Measurements from ENCODE around the gene RRP9. TPM values are rescaled to one million over a fixed set of nuclear protein-coding genes. Genes with fewer than 3 reads are reported as not detected.
"Not testable (repeated sequence)": the region's sequence is repeated elsewhere in the genome, so short reads cannot be mapped to it uniquely, and the experiment has no call there.

The RRP9 gene
- total and polyA plus RNA-seq, 4 donors = 8.2 to 47.6 (median 33.5) TPM

DNA sequence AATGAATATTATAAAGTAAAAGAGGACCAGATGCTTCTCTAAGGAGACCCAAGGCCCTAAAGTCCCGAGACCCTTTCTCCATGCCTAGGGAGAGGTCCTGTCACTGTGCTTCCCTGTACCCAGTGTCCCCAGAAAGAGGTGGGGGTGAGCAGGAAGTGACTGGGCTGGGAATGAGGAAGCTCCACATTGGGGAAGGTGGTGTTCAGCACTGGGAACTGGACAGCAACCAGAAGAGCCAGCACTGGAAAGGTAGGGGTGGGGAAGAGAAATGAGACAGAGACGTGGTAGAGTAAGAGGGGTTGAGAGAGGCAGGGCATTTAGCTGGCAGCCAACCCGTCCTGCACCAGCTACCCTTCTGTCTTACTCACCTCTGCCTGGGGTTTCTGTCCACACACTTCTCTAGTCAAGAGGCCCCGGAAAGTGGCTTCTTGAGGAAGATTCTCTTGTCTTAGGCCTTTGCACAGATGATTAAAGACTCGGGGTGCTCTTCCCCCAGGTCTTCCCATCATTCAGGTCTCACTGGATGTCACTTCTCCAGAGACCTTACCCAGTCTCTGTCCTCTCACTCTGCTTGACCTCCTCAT lies 12.2 kb downstream of the RRP9 start:
- H3K36me3 ChIP-seq (ENCODE audit: control insufficient read depth in 4 of 4, insufficient read depth in 4 of 4, low read length in 4 of 4) = peaks cover 5 to 29% (median 8%) of the 10 kb centered on the region in 4 donors
- no peaks in the 10 kb centered on the region for H3K27me3 ChIP-seq (ENCODE audit: control insufficient read depth in 3 of 3, insufficient read depth in 3 of 3, low read length in 2 of 3)
- H3K27ac ChIP-seq (ENCODE audit: low read depth in 1 of 2, low read length in 1 of 2) = no peak overlapping the region
- TF ChIP-seq, protein P1, sequence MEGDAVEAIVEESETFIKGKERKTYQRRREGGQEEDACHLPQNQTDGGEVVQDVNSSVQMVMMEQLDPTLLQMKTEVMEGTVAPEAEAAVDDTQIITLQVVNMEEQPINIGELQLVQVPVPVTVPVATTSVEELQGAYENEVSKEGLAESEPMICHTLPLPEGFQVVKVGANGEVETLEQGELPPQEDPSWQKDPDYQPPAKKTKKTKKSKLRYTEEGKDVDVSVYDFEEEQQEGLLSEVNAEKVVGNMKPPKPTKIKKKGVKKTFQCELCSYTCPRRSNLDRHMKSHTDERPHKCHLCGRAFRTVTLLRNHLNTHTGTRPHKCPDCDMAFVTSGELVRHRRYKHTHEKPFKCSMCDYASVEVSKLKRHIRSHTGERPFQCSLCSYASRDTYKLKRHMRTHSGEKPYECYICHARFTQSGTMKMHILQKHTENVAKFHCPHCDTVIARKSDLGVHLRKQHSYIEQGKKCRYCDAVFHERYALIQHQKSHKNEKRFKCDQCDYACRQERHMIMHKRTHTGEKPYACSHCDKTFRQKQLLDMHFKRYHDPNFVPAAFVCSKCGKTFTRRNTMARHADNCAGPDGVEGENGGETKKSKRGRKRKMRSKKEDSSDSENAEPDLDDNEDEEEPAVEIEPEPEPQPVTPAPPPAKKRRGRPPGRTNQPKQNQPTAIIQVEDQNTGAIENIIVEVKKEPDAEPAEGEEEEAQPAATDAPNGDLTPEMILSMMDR (IDR thresholded peaks at IDR 0.05; ENCODE audit: control extremely low read depth, extremely low read depth) = no peak
- no peak for ATAC-seq (ENCODE audit: insufficient read depth, low FRiP score)
- H3K9me3 ChIP-seq (ENCODE audit: control insufficient read depth in 4 of 4, insufficient read depth in 3 of 4, low read length in 3 of 4) = no peaks in the 10 kb centered on the region
- 78 to 79% methylated on average over 5 of the region's 5 CpGs for WGBS, 2 donors
- no peak overlapping the region for H3K9ac ChIP-seq (ENCODE audit: insufficient read depth in 1 of 2, low read length in 2 of 2)
- no peak for DNase-seq
- H3K4me1 ChIP-seq (ENCODE audit: control insufficient read depth in 5 of 5, insufficient read depth in 5 of 5, low read length in 5 of 5) = no peaks in the 10 kb centered on the region
- H3K4me3 ChIP-seq = no peak overlapping the region

GRCh38 chr3:51928981-51929380 lies 12.7 kb downstream of the RRP9 start:
- not testable (repeated sequence) for H3K27me3 ChIP-seq (ENCODE audit: control insufficient read depth in 3 of 3, insufficient read depth in 3 of 3, low read length in 2 of 3); H3K27ac ChIP-seq (ENCODE audit: low read depth in 1 of 2, low read length in 1 of 2); H3K4me3 ChIP-seq; H3K4me1 ChIP-seq (ENCODE audit: control insufficient read depth in 5 of 5, insufficient read depth in 5 of 5, low read length in 5 of 5); H3K9me3 ChIP-seq (ENCODE audit: control insufficient read depth in 4 of 4, insufficient read depth in 3 of 4, low read length in 3 of 4); ATAC-seq (ENCODE audit: insufficient read depth, low FRiP score); DNase-seq; H3K9ac ChIP-seq (ENCODE audit: insufficient read depth in 1 of 2, low read length in 2 of 2)
- peaks cover 3 to 23% (median 5%) of the 10 kb centered on the region in 4 donors for H3K36me3 ChIP-seq (ENCODE audit: control insufficient read depth in 4 of 4, insufficient read depth in 4 of 4, low read length in 4 of 4)
- 88 to 93% methylated on average over 3 of the region's 3 CpGs for WGBS, 2 donors

DNA sequence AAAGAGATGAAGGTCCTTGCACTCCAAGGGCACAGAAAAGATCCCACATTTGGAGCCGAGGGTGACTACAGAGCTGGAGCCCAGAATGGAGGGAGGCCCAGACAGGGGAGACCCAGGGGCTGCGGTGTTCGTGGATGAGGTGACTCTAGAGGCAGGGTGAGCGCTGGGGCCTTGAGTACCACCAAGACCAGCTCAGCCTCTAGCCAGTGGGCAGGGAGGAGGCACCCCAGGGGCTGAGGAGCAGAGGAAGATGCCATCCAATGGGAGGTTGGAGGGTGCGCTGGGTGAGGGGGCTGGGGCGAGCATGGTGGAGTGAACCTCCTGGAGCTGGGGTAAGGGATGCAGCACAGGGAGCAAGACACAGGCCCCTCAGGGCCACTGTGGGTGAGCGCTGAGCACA lies 13.3 kb downstream of the RRP9 start:
- TF ChIP-seq, protein P1 (IDR thresholded peaks at IDR 0.05; ENCODE audit: control extremely low read depth, extremely low read depth) = no peak
- WGBS, 2 donors = 89 to 94% methylated on average over 7 of the region's 7 CpGs
- no peak overlapping the region for H3K4me3 ChIP-seq
- ATAC-seq (ENCODE audit: insufficient read depth, low FRiP score) (no peak), DNase-seq (no peak)
- H3K36me3 ChIP-seq (ENCODE audit: control insufficient read depth in 4 of 4, insufficient read depth in 4 of 4, low read length in 4 of 4) = peaks cover 0 to 18% (median 3%) of the 10 kb centered on the region in 4 donors
- no peaks in the 10 kb centered on the region for H3K9me3 ChIP-seq (ENCODE audit: control insufficient read depth in 4 of 4, insufficient read depth in 3 of 4, low read length in 3 of 4)
- H3K27ac ChIP-seq (ENCODE audit: low read depth in 1 of 2, low read length in 1 of 2) = no peak overlapping the region
- H3K27me3 ChIP-seq (ENCODE audit: control insufficient read depth in 3 of 3, insufficient read depth in 3 of 3, low read length in 2 of 3) = no peaks in the 10 kb centered on the region
- no peaks in the 10 kb centered on the region for H3K4me1 ChIP-seq (ENCODE audit: control insufficient read depth in 5 of 5, insufficient read depth in 5 of 5, low read length in 5 of 5)
- H3K9ac ChIP-seq (ENCODE audit: insufficient read depth in 1 of 2, low read length in 2 of 2) = no peak overlapping the region

DNA sequence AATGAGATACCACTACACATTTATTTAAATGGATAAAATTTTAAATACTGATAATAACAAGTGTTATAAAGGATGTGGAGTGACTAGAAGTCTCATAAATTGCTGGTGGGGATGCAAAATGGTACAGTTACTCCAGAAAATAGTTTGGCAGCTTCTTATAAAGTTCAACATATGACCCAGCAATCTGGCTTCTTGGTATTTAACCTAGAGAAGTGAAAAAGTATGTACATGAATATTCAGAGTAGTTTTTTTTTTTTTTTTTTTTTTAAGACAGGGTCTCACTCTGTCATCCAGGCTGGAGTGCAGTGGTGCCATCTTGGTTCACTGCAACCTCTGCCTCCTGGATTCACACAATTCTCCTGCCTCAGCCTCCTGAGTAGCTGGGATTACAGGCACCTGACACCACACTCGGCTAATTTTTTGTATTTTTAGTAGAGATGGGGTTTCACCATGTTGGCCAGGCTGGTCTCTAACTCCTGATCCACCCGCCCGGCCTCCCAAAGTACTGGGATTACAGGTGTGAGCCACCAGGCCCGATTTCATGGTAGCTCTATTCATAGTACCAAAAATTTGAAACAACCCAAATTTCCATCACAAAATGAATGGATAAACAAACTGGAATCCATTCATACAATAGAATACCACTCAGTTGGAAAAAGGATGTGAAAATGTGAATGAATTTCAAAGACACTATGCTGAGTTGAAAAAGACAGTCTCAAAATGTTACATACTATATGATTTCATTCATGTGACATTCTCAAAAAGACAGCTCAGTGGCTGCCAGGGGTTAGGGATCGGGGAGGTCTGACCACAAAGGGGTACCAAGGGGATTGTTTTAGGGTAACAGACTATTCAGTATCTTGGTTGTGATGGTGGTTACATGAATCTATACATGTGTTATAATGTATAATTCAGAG lies 14.4 kb downstream of the RRP9 start:
- no peak overlapping the region for H3K27ac ChIP-seq (ENCODE audit: low read depth in 1 of 2, low read length in 1 of 2)
- H3K27me3 ChIP-seq (ENCODE audit: control insufficient read depth in 3 of 3, insufficient read depth in 3 of 3, low read length in 2 of 3) = no peaks in the 10 kb centered on the region
- DNase-seq (no peak), ATAC-seq (ENCODE audit: insufficient read depth, low FRiP score) (no peak)
- TF ChIP-seq, protein P1 (IDR thresholded peaks at IDR 0.05; ENCODE audit: control extremely low read depth, extremely low read depth) = no peak
- no peaks in the 10 kb centered on the region for H3K4me1 ChIP-seq (ENCODE audit: control insufficient read depth in 5 of 5, insufficient read depth in 5 of 5, low read length in 5 of 5)
- H3K9ac ChIP-seq (ENCODE audit: insufficient read depth in 1 of 2, low read length in 2 of 2) = no peak overlapping the region
- no peaks in the 10 kb centered on the region for H3K9me3 ChIP-seq (ENCODE audit: control insufficient read depth in 4 of 4, insufficient read depth in 3 of 4, low read length in 3 of 4)
- WGBS, 2 donors = 94 to 97% methylated on average over 5 of the region's 5 CpGs
- H3K36me3 ChIP-seq (ENCODE audit: control insufficient read depth in 4 of 4, insufficient read depth in 4 of 4, low read length in 4 of 4) = peaks cover 0 to 8% (median 0%) of the 10 kb centered on the region in 4 donors
- H3K4me3 ChIP-seq = no peak overlapping the region
